HG03460 (cell line): ENCODE results near the gene MKNK2.
"Not testable (repeated sequence)": the region's sequence is repeated elsewhere in the genome, so short reads cannot be mapped to it uniquely, and the experiment has no call there.

Experiments used
- ATAC-seq: cut with Tn5 transposase; IDR thresholded peaks from one replicate; pipeline ENCODE4 v1.9.1; 2021; ENCODE audit not compliant: unreplicated experiment

The MKNK2 gene

DNA sequence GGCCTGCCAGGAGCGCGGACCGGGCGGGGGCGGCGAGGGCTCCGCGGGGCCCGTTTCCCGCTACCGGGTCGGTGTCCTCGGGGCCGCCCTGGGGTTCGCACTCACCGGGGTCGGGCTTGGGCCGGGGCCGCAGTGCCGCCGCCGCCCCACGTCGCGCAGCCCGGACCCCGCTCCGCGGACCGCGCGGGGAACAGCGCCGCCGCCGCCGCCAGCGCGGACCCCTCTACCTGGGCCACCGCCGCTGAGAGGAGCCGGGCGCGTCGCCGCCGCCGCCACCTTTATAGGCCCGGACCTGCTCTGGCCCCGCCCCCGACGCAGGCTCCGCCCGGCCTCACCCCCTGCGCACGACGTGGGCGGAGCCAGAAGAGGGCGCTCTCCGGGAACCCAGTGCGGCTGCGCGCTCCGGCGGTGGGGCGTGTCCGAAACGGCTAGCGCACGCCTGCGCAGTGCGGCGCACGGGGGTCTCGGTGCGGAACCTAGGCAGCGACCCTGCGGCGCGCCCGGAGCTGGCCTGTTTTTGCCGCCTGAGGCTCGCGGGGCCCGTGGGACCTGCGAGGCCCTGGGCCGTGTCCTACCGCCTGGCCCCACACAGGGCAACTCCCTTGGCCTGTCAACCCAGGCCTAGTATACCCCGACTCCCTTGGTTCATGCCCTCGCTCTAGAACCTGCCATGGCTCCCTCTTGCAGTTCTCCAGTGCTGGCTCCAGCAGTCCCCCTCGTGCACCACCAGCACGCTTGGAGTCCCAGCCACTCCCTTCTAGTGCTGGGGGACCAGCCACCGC, at the start of gene MKNK2:
Gene MKNK2 (minus strand): TSS at position 254 of the 782 bp plus-strand sequence. CDS start 393 bp downstream, outside the sequence.
- no peak for ATAC-seq

GRCh38 chr19:2100719-2101061, 49.6 kb upstream of the MKNK2 start:
- no peak for ATAC-seq

GRCh38 chr19:2099937-2100718, 49.1 kb upstream of the MKNK2 start:
- no peak for ATAC-seq

- ATAC-seq, result no peak
Observed at GRCh38 chr19:2099054-2099501, 48.0 kb upstream of the MKNK2 start.

DNA sequence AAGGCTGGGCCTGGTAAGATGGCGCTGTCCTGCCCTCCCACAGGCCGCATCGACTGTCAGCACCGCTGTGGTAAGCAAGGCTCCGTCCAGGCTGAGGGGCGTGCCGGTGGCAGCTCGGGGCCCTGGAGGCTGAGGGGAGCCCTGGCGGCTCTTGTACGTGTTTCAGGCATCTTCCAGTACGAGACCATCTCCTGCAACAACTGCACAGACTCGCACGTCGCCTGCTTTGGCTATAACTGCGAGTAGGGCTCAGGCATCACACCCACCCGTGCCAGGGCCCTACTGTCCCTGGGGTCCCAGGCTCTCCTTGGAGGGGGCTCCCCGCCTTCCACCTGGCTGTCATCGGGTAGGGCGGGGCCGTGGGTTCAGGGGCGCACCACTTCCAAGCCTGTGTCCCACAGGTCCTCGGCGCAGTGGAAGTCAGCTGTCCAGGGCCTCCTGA, 46.9 kb upstream of the MKNK2 start:
- no peak for ATAC-seq

DNA sequence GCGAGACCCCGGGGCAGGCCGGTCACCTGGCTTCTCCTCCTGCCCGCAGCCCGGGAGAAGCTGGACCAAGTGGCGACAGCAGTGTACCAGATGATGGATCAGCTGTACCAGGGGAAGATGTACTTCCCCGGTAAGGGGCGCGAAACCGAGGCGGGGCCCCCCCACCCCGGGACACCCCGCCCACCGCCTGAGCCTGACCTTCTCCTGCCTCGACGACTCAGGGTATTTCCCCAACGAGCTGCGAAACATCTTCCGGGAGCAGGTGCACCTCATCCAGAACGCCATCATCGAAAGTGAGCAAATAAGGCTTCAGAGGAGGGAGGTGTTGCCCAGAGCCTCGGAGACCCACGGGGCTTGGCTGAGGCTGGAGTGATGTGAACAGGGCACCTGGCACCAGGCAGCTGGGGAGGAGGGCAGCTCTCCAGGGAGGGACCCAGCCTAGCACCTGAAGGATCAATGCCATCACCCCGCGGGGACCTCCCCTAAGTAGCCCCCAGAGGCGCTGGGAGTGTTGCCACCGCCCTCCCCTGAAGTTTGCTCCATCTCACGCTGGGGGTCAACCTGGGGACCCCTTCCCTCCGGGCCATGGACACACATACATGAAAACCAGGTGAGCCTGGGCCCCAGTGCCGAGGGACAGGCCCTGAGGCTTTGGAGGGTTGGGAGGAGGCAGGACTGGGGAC, 46.3 kb upstream of the MKNK2 start:
- no peak for ATAC-seq

DNA sequence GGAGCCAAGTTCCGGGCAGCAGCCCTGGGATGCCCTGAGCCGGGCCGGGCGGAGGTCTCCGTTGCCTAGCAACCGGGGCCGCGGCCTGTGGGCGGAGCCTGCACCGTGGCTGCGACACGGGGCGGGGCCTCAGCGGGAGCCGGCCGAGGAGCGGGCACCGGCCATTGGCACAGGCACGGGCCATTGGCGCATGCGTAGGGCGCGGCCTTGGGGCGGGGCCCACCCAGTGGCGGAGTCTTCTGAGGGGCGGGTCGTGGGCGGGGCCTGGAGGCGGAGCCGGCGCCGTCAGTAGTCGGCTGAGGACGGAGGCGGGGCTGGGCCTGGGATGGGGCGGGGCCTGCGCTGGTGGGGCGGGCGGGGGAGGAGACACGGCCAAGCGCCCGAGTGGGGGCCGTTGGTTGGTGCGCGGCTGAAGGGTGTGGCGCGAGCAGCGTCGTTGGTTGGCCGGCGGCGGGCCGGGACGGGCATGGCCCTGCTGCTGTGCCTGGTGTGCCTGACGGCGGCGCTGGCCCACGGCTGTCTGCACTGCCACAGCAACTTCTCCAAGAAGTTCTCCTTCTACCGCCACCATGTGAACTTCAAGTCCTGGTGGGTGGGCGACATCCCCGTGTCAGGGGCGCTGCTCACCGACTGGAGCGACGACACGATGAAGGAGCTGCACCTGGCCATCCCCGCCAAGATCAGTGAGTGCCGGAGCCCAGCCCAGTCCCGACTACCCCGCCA, 45.6 kb upstream of the MKNK2 start, which contains the start of gene IZUMO4:
Gene IZUMO4 (plus strand): TSS at position 436 of the 723 bp plus-strand sequence. CDS start 31 bp downstream, at position 467.
- ATAC-seq, result peak; percentile 53

DNA sequence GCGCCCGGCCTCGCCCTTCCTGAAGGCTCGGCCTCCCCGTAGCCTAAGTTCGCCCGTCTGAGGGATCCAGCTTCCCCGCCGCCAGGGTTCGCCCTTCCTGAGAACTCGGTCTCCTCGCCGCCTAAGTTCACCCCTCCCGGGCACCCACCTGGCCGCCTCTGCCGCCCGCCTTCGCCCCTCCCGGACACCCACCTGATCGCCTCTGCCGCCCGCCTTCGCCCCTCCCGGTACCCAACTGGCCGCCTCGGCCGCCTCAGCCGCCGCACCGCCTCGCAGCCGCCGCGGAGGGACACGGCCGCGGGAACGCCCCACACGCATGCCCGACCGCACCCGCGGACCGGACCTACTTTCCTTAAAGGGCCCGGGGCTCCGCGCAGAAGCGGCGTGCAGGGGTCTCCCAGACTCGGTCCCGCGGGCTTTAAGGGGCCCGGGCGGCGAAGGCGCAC, 45.0 kb upstream of the MKNK2 start, which contains the start of gene MOB3A:
Gene MOB3A (minus strand): TSS at position 293 of the 446 bp plus-strand sequence. CDS start 17,766 bp downstream, outside the sequence.
- ATAC-seq, result peak; percentile 33

GRCh38 chr19:2091926-2092525, 41.0 kb upstream of the MKNK2 start:
- not testable (repeated sequence) for ATAC-seq

- no peak for ATAC-seq
Observed at GRCh38 chr19:2089727-2090053, 38.6 kb upstream of the MKNK2 start.

- no peak for ATAC-seq
Observed at GRCh38 chr19:2089001-2089711, 38.1 kb upstream of the MKNK2 start.

- no peak for ATAC-seq
Observed at GRCh38 chr19:2087621-2088100, 36.6 kb upstream of the MKNK2 start.

DNA sequence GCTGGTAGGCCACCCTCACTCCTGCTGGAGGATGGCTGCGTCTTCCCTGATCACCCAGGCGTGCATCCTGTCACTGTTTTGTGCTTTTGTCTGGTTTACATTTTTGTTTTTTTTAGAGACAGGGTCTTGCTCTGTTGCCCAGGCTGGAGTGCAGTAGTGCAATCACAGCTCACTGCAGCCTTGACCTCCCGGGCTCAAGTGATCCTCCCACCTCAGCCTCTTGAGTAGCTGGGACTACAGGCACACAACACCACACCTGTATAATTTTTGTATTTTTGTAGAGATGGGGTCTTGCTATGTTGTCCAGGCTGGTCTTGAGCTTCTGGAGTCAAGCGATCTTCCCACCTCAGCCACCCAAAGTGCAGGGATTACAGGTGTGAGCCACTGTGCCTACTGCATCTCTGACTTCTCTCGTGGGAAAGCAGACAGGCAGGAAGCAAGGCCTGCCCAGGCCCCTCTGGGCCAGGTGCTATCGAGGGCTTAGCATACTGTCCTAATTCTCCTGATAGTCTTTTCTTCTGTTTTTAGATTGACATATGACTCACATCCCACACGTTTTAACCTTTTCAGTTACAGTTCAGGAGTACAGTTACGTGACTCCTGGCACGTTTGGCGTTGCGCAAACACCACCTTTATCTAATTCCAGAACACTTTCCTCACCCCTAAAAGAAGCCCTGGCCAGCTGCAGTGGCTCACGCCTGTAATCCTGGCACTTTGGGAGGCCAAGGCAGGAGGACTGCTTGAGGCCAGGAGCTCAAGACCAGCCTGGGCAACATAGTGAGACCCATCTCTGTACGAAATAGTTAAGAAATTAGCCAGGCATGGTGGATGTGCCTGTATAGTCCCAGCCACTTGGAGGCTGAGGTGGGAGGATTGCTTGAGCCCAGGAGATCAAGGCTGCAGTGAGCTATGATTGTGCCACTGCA, 35.9 kb upstream of the MKNK2 start:
- ATAC-seq, result not testable (repeated sequence)

GRCh38 chr19:2084993-2085720, 34.1 kb upstream of the MKNK2 start:
- ATAC-seq, result peak; percentile 26

DNA sequence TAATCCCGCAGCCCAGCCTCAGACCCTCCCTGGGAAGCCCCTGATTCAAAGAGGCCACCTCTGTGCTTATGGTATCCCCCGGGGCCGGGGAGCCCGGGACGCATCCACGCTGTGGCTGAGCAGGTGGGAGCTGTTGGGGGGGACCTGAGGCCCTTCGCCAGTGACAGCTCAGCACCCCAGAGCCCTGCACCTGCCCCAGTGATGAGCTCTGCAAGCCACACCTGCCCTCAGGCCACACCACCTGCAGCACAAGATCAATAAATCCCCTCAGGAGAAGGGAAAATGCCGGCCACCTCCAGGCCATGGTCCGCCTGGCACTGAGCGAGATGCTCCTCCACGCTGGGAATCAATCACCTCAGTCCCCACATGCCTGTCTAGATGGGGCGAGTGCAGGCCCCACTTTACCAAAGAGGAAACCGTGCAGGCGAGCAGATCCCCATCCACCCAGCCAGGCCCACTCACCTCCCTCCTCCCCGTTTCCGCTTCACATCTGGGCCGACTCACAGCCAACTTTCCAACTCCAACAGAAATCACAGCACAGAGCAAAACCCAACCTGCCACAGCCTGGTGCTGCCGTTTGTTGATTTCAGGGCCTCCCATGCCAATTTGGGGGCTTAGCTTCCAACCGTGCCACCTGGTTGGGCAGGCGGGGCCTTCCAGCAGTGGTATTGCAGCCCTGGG, 32.3 kb upstream of the MKNK2 start:
- ATAC-seq, result no peak

DNA sequence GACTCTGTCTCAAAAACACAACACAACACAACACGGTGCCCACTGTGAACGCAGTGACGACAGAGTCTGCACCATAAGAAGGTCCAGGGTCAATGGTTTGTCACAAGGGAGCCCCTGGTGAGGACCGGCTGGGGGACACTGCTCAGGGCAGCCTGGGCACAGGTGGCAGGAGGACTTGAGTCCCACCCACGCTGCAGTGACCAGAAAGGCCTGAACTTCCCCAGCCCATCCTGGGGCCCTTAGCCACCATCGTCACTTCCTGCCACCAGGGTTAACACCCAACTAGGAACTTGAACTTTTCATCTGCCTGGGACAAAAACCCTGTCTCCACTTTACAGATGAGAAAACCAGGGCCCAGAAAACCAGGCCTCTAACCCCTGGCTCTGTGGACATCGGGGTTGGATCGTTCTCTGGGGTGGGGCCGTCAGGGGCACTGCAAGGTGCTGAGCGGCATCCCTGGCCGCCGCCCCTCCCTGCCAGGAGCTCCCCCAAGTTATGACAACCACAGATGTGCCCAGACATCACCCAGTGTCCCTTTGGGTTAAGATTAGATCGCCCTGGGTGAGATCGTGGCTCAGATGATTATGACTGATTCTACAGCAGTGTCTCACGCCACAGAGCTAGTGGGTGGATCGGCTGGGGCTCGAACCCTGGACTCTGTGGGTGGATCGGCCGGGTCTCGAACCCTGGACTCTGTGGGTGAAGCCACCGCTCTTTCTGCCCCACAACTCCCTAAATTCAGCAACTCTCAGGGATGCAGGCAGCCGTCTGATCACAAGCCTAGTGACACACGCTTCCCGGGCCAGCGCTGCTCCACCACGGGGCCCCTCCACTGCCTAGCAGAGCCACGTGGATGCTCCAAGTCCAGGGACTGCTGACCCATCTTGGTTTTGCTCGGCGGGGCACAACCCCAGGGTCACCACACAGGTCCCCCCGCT, 31.1 kb upstream of the MKNK2 start:
- no peak for ATAC-seq
